ENCODE results near the gene SLC9A9. TPM values are rescaled to one million over a fixed set of nuclear protein-coding genes. Genes with fewer than 3 reads are reported as not detected.
"Not testable (repeated sequence)": the region's sequence is repeated elsewhere in the genome, so short reads cannot be mapped to it uniquely, and the experiment has no call there.

The SLC9A9 gene
- total and polyA plus RNA-seq, 12 donors, result 1.3 to 8.4 (median 3.0) TPM

DNA sequence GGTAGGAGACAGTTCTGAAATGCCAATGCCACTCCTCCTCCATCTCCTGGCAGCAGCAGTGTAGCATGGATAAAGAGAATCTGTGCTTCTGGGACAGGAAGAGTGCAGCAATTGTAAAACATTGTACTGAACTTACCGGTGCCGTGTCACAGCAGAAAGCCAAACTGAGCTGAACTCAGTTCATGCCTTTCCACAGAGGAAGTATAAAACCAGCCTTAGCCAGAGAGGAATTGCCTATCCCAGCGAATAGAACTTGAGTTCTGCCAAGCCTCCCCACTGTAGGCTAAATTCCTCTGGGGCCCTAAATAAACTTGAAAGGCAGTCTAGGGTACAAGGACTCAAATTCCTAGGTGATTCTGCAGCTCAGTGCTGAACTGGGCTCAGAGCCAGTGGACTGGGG, 148.8 kb downstream of the SLC9A9 start:
- intact Hi-C loops (cut with DNase I), result no loop called here
- no peaks in the 10 kb centered on the region for H3K4me1 ChIP-seq
- TF ChIP-seq, protein P1, sequence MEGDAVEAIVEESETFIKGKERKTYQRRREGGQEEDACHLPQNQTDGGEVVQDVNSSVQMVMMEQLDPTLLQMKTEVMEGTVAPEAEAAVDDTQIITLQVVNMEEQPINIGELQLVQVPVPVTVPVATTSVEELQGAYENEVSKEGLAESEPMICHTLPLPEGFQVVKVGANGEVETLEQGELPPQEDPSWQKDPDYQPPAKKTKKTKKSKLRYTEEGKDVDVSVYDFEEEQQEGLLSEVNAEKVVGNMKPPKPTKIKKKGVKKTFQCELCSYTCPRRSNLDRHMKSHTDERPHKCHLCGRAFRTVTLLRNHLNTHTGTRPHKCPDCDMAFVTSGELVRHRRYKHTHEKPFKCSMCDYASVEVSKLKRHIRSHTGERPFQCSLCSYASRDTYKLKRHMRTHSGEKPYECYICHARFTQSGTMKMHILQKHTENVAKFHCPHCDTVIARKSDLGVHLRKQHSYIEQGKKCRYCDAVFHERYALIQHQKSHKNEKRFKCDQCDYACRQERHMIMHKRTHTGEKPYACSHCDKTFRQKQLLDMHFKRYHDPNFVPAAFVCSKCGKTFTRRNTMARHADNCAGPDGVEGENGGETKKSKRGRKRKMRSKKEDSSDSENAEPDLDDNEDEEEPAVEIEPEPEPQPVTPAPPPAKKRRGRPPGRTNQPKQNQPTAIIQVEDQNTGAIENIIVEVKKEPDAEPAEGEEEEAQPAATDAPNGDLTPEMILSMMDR (IDR thresholded peaks at IDR 0.05), result no peak
- peaks cover 0 to 6% (median 0%) of the 10 kb centered on the region in 11 donors for H3K9me3 ChIP-seq
- H3K36me3 ChIP-seq, result no peaks in the 10 kb centered on the region
- 55 to 61% methylated on average over 3 of the region's 3 CpGs for WGBS, 2 donors
- DNase-seq, result no peak
- ATAC-seq, result no peak
- no peaks in the 10 kb centered on the region for H3K27me3 ChIP-seq
- no peak overlapping the region for H3K4me3 ChIP-seq
- H3K27ac ChIP-seq, result no peak overlapping the region

DNA sequence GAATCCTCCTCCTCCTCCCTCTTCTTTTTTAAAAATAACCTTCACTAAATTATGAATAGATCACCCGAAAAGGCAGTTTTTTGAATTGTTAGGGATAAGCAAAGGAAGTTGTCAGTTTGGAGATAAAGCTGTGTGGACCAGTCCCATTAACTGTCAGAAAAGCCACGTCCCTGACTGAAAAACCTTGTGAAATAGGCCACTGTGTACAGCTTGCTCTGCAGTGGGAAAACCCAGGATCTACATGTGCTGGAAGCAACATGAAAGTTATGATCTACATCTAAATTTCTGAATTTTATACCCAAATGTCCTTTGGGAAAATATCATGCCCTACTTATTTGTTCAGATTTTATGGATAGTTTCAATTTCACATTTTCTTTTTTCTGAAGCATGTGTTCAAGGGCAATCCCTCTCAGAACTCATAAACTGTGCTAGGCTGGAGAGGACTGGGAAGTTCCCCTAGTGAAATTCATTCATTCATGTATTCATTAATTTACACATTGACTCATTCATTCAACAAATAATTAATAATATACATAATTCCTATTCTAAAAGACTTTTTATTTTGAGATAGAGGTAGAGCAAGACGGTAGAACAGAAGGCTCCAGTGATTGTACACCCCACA, 149.5 kb downstream of the SLC9A9 start:
- Histone ChIP-seq H3K4me3 (no peak overlapping the region), H3K9me3 (peaks cover 0 to 6% (median 0%) of the 10 kb centered on the region in 11 donors), H3K36me3 (no peaks in the 10 kb centered on the region), H3K27ac (no peak overlapping the region), H3K4me1 (no peaks in the 10 kb centered on the region), H3K27me3 (no peaks in the 10 kb centered on the region)
- DNase-seq (no peak), ATAC-seq (no peak)
- TF ChIP-seq, protein P1 (IDR thresholded peaks at IDR 0.05), result no peak
- intact Hi-C loops (cut with DNase I), result no loop called here
- 60 to 63% methylated on average over 3 of the region's 3 CpGs for WGBS, 2 donors

DNA sequence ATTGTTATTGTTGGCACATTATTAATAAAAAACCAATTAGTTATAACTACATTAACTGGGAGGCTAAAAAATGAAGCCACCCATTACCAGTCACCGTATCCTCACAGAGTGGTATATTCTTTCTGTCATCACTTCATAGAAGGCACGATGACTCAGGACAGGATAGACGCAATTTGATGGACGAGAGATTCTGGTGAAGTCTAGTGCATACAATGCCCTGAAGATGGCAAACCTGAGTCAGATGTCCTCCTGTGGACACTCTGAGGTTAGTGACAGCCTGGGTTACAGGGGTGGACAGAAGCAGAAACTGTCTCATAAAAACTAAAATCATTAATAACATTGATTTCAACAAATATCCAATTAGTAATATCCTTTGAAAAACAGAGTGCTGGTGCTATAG, 150.3 kb downstream of the SLC9A9 start:
- Histone ChIP-seq H3K27ac (no peak overlapping the region), H3K4me3 (no peak overlapping the region), H3K9me3 (peaks cover 0 to 6% (median 0%) of the 10 kb centered on the region in 11 donors), H3K27me3 (no peaks in the 10 kb centered on the region), H3K36me3 (no peaks in the 10 kb centered on the region), H3K4me1 (no peaks in the 10 kb centered on the region)
- TF ChIP-seq, protein P1 (IDR thresholded peaks at IDR 0.05), result peak in 1 of 9 donors; percentile 7
- DNase-seq, result no peak
- 62 to 68% methylated on average over 4 of the region's 4 CpGs for WGBS, 2 donors
- intact Hi-C loops (cut with DNase I), result no loop called here
- no peak for ATAC-seq

DNA sequence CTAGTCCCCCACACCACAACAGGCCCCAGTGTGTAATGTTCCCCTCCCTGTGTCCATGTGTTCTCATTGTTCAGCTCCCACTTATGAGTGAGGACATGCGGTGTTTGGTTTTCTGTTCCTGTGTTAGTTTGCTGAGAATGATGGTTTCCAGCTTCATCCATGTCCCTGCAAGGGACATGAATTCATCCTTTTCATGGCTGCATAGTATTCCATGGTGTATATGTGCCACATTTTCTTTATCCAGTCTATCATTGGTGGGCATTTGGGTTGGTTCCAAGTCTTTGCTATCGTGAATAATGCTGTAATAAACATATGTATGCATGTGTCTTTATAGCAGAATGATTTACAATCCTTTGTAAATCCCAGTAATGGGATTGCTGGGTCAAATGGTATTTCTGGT, 152.9 kb downstream of the SLC9A9 start:
- intact Hi-C loops (cut with DNase I); H3K9me3 ChIP-seq; H3K36me3 ChIP-seq; H3K27ac ChIP-seq; H3K4me3 ChIP-seq; H3K4me1 ChIP-seq; DNase-seq; ATAC-seq; H3K27me3 ChIP-seq: not testable (repeated sequence)
- WGBS, 2 donors, result 53 to 72% methylated on average over 2 of the region's 2 CpGs

DNA sequence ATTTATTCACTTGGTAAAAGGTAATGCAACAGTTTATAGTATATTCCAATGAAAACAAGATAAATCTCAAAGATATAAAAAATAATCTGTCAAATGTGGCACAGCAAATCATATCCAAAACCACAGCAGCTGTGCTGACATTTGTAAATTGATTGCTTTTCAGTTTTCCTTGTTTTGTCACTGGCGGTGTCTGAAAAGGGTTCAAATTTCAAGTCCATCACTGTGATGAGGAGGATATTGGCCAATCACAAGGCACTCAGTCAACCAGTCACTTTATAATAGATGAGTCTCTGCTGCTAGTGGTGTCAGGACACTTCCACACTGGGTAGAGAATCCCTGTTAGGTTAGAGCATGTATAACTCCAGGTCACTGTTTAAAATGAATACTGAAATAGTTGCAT, 154.8 kb downstream of the SLC9A9 start:
- ATAC-seq (no peak), DNase-seq (no peak)
- no peaks in the 10 kb centered on the region for H3K27me3 ChIP-seq
- 79 to 87% methylated on average over 1 of the region's 1 CpG for WGBS, 2 donors
- H3K4me1 ChIP-seq, result no peaks in the 10 kb centered on the region
- H3K4me3 ChIP-seq, result no peak overlapping the region
- H3K27ac ChIP-seq, result no peak overlapping the region
- intact Hi-C loops (cut with DNase I), result no loop called here
- H3K36me3 ChIP-seq, result no peaks in the 10 kb centered on the region
- peaks cover 0 to 6% (median 0%) of the 10 kb centered on the region in 11 donors for H3K9me3 ChIP-seq
- TF ChIP-seq, protein P1 (IDR thresholded peaks at IDR 0.05), result no peak

All from heart right ventricle (tissue), 16 donors.